NCI-H1694 treated with DMSO at 0.1 percent for 48 hours (cell line): ENCODE results near the gene DHX15.

Experiments
- DNase-seq: peaks from one replicate; lab custom pipeline; 2025; lab: John Stamatoyannopoulos, UW

DHX15 gene

DNA sequence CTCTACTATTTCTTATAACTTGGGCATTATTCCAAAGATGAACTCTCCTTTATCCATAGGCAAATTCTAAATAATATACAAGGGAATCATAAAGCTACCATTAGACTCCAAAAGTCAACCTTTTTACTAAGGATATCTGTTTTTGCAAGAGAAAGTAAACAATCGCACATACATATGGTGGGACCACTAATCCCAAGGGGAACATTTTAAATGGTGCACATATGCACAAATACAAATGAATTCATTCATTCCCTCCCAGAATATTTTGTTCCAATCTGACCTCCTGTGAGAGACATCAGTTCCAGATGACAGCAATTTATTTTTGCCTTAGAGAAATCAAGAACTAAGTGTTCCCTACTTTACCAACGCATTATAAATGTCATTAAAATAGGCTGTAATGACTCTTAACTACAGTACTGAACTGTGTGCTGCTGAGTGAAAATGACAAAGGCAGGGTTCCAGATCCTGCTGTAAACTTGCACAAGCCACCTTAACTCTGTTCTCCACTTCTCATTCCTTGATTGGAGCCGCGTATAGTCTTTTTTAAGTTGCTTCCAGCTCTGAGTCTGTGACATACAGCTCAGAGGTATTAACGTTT is 2.0 kb downstream of the DHX15 start:
- DNase-seq = no peak

GRCh38 chr4:24578364-24578763 is 6.0 kb downstream of the DHX15 start:
- DNase-seq = no peak

- DNase-seq = no peak
Observed at GRCh38 chr4:24576276-24576675, 8.1 kb downstream of the DHX15 start.

GRCh38 chr4:24574236-24574635 is 10.1 kb downstream of the DHX15 start:
- DNase-seq = no peak

- no peak for DNase-seq
Observed at GRCh38 chr4:24573582-24573981, 10.8 kb downstream of the DHX15 start.

DNA sequence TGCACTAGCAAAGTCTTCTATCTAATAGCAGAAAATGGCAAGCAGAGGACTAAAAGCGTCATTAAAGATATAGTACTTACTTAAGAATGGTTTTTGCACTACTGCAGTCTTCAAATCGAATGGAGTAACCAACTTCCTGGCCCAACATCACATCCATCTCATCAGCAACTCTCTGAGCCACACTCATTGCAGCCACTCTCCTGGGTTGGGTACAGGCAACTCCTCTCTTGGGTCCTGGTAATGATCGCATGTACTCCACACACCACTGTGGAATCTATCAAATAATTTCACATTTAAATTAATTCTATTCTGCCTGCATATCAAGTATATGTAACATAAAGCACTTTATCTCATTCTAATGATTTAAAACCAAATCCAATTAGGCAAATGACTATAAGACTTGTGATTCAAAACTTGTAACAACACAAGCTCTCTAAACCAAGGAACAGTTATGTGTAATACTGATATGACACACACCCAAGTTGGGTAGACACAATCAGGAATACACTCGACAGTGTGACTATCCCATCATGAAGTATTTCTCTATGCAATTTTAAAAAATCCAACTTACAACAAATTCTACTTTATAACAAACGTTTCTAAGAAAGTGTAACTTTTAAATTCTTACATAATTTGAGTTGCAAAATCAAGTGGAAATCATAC is 13.6 kb downstream of the DHX15 start:
- no peak for DNase-seq

DNA sequence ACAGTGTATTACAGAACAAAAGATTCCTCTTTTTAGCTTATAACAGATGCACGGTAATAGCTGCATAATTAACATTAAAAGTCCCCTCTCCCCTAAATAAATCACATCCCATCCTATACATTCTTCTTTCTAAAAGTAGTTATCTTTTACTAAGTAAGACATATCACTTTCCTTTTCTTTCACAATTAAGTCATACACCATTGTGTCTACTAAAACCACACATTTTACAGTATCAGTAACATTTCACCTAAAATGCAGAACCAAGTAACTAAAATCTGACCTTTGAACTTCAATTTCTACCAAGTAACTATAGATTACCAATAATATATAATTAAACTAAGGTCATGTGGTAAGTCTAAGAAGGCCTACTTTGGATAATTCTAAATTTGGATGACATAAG is 14.2 kb downstream of the DHX15 start:
- DNase-seq = no peak

DNA sequence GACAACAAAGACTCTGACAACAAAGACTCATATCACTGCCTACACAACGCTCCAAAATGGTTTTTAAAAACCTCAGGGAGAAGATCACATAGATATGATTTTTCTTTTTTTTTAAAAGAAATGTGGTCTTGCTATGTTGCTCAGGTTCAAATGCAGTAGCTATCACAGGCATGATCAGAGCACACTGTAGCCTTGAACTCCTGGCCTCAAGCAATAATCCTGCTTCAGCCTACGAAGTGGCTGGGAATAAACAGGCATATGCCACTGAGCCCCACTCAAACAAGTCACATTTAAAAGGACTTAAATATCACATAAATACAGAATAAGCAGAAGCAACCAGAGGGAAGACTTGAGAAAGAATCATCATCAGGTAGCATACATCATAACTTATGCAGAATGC is 14.7 kb downstream of the DHX15 start:
- no peak for DNase-seq

DNA sequence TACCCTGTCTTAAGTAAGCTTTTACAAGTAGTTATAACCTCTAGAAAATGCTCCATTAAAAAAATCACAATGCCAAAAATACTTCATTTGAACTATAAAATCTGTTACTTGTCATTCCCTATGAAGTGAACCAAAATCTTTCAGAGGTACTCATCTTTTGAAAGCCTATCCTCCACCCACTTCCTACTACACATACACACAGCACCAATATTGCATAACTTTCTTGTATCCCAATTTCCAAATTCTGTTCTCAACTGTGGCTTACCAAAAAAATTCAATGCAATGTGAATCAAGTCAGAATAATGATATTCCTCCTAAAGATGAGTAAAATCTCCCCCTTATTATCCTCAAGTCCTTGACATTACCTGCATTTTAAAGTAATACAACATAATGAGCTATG is 15.9 kb downstream of the DHX15 start:
- DNase-seq = no peak

DNA sequence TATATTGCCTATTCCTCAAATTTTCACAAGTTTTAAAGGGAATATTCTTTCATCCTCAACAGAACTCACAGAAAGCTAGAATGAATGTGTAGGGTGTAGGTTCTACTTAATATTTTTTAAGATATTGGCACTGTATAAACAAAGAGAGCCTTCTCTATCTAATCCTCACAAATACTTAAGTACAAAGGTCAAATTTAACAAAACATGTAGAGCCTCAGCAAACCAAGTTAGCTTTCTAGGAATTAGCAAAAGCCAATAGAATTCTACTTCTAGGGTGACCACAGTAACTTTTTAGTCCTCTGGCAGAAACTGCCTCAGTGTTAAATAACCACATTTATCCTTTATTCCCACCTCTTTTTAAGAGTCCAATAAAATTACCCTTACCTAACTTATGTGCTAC is 19.3 kb downstream of the DHX15 start:
- DNase-seq = no peak

DNA sequence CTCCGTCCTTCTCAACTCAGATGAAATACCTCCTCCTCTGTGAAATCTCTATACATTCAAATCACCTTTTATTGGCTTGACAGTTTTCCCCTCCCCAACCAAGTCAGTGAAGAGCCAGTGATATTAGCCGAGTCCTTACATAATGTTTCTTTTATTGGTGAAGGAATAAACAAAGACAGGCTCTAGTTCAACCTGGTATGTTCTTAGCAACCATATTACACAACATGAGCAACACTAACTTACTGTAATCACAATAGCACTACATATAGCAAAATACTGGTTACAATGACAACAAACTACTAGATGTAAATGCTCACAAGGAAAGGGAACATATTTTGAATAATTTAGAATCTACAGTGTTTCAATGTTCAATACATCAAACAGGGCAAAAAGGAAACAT is 19.9 kb downstream of the DHX15 start:
- no peak for DNase-seq

GRCh38 chr4:24561438-24562139 is 22.8 kb downstream of the DHX15 start:
- no peak for DNase-seq

DNA sequence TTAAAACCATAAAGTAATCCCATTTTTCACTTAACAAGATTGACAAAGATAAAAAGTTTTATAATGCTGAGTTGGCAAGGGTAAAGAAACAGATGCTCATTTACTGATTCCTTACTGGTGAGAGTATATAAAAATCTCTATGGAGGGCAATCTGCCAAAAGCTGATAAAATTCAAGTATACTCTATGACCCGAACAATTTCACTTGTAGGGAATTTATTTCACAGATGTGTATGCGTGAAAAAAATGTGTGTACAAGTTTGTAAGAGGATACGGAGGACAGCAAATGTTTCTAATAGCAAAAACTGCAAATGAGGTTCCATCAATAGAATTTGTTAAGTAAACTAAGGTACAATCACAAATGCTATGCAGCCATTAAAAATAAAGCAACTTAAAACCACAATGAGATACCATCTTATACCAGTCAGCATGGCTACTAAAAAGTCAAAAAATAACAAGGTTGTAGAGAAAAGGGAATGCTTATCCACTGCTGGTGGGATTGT is 23.4 kb downstream of the DHX15 start:
- peak; percentile 18 for DNase-seq

DNA sequence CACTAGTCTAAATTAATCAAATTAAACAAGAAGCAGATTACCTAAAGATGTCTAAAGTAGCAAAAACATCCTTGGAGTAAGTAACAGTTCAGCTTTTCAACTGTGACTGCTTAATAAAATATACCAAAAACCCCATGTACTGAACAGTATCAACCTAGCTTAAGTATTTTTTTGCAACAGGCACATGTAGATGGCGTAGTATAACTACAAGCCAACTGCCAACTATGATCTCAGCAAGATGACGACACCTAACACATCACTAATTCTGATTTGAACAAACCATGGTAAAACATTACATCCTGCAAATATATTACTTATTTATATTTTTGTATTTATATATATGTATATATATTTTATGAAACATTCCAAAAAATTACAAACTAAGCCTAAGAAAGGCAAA is 24.5 kb downstream of the DHX15 start:
- DNase-seq = no peak

DNA sequence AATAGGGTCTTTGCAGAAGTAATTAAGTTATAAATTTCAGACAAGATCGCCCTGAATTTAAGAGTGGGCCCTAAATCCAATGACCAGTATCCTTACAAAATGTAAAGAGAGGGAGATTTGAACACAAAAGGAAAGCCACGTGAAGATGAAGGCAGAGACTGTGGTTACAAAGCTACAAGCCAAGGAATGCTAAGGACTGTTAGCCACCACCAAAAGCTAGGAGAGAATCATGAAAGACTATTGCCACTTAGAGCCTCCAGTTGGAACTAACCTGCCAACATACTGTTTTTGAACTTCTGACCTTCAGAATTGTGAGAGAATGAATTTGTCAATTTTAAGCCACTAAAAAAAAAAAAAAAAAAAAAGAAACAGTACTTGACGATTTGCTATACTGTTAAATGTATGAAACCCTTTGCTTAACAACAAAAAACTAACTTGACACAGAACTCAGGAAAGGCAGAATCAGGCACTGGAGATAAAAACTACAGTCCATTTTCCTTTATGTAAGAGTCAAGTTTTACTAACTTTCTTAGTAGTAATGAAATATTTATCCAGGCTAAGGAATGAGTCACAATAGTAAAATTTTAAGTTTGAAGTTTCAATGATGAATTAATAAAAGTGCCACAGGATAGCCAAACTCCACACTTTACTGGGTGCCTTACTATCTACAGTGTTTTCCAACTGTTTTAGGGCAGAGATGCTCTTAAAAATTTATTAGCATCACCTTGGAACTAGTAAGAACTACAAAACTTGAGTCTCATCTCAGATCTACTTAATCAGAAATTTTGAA is 25.1 kb downstream of the DHX15 start:
- DNase-seq = no peak

DNA sequence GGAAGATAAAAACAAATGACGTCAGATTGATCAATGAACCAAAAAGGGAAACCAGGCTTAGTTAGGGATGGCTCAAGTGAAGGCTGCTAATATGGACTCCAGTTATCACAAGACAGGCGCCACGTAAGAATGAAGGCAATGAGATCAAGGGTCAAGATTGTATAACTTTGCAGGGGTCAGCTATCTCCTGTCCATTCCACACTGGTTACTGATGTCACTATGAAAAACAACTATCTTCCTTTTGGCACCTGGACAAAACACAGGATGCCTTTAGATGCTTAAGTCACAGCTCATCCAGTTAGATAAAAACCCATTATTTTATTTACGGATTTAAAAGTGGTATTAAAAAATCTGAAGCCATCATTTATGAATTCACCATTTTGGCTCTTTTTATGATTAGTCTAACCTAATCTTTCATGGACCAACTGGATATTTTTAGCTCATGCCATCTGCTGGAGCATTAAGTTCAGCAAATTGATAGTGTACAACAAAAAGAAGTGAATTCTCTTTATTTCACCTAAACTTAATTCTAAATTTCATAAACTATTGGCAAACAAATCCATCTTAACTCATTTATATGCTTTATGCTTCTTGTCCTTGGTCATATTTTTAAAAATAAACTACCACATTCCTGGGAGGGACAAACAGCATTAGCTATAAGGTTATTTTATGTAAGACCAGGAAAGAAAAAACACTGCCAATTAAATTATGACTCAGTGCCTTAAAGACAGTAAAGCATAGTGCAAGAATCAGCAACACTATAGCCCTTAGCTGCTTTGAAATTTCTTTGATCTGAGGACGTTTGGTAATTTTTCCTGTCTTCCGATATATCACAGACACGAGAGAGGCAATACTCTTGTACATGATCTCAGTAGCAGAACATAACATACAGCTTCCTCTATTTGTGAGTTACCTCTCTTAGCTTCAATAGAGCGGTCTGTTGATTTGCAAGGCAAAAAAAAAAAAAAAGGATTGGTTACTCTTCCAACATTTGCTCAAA is 27.0 kb downstream of the DHX15 start:
- no peak for DNase-seq

DNA sequence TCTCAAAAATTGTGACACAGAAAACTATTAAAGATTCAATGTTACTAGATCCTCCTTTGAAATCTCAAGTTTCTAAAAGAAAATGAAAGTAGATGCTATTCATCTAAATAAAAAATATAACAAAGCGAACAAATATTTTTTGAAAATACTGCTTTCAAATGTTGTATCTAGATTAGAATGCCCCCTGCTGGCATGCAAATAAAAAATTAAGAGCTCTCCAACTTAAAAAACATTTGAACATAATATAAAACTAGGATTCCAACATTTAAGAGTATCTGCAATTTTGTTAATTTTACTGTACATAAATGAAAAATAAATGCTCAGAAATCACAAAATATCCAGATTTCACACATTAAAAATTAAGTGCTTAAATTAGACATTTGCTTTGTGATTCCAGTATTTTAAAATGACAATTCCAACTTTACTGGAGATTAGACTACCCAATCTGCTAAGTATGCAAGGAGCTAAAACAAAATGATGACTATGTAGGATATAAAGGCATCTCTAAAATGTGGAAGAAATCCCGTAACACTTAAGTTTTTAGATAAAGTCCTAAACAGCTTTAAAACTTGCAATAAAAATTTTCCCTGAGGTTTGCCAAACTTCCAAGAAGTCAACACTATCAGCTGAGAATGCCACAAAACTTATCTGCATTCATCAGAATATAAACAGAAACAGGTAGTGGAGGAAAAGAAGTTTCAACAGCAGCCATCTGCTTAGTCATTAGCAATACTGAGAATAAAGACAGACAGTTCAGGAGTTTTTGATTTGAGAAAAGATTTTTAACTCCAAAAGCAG is 32.7 kb downstream of the DHX15 start:
- peak; percentile 5 for DNase-seq

GRCh38 chr4:24550441-24551175 is 33.7 kb downstream of the DHX15 start:
- DNase-seq = no peak

GRCh38 chr4:24547979-24548378 is 36.4 kb downstream of the DHX15 start:
- DNase-seq = no peak
